Measurements from ENCODE around the gene UTS2R.

The UTS2R gene

DNA sequence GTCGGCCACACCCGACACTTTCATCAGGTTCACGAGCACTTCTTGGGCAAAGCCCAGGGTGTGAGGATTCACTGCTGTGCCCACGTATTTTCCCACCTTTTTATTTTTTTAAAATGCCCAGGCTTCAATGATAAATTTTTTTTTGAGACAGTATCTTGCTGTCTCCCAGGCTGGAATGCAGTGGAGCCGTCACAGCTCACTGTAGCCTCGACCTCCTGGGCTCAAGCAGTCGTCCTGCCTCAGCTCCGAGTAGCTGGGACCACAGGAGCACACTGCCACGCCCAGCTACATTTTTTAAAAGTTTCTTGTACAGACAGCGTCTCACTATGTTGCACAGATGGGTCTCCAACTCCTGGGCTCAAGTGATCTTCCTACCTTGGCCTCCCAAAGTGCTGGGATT, 17.8 kb downstream of the UTS2R start:
- DNase-seq (ENCODE audit: low read depth in 2 of 2): no peak

DNA sequence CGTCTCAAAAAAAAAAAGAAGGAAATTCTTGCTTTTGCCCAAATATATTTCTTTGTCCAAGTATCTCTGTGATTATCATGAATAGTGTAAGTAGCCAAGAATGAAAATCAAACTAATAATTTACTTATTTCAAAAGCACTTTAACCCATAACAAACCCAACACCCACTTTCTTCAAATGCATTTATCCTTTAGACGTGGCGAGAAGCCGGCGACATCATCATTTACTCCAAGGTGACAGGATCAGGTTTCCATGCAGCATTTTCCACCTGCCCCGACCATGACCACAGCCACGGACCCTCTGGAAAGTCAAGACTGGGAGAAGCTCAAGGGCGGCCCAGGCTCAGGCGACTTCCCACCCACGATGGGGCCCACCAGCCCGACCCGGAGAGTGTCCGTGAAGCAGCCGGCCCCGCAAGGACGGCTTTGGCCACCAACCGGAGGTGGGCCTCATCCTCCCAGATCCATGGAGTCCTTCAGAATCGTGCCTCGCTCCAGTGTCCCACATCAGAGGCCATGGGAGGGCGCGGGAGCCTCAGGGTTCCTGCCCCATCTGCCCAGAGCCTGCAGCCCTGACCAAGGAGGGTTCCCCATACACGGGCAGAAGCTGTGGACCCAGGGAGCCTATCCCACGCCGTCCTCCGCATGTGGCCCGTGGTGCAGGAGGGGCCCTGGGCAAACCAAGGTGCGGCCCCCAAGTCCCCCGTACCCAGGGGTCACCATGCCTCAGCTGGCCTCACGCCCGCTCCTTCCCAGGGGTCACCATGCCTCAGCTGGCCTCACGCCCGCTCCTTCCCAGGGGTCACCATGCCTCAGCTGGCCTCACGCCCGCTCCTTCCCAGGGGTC, 18.7 kb downstream of the UTS2R start:
- DNase-seq (ENCODE audit: low read depth in 2 of 2): no peak

GRCh38 chr17:82390860-82391435, 19.4 kb downstream of the UTS2R start:
- no peak for DNase-seq (ENCODE audit: low read depth in 2 of 2)

GRCh38 chr17:82391496-82392066, 20.0 kb downstream of the UTS2R start:
- no peak for DNase-seq (ENCODE audit: low read depth in 2 of 2)

- no peak for DNase-seq (ENCODE audit: low read depth in 2 of 2)
These were observed 20.8 kb downstream of the UTS2R start for GRCh38 chr17:82392209-82392920.

DNA sequence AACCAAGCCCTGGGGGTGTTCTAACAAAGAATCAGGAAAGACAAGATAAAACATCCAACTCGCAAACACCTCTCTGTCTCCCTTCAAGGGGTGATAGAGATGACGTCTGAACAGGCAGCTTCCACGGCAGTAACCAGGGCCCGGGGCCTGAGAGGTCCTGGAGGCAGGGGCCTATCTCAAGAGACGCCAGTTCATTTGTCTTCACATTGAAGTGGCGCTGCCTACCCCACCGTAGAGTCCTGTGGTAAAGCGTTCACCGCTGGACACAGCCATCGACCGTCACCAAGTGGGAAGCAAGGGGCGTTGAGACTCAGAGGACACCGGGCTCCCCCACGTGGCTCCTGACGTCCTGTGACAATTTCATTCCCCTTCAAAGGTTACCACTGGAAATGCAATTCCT, 21.4 kb downstream of the UTS2R start:
- DNase-seq (ENCODE audit: low read depth in 2 of 2): no peak

DNA sequence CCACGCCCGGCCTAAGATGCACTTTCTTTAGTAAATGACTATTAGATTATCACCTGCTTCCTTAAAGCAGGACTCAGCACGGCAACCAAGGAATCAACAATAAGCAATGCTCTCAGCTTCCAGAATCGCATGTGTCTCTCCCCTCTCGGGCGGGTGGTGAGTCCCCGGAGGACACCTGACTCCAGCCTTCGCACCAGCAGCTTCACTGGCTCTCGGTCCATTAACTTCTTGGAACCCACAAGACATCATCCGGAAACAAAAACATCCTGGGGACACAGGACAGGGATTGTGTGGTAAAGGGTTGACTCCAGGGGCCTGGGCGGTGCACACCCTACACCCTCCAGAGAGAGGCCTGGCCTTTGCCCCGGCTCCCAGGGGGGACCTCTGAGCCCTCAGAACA, 22.7 kb downstream of the UTS2R start:
- no peak for DNase-seq (ENCODE audit: low read depth in 2 of 2)

GRCh38 chr17:82396601-82397435, 25.3 kb downstream of the UTS2R start:
- no peak for DNase-seq (ENCODE audit: low read depth in 2 of 2)

DNA sequence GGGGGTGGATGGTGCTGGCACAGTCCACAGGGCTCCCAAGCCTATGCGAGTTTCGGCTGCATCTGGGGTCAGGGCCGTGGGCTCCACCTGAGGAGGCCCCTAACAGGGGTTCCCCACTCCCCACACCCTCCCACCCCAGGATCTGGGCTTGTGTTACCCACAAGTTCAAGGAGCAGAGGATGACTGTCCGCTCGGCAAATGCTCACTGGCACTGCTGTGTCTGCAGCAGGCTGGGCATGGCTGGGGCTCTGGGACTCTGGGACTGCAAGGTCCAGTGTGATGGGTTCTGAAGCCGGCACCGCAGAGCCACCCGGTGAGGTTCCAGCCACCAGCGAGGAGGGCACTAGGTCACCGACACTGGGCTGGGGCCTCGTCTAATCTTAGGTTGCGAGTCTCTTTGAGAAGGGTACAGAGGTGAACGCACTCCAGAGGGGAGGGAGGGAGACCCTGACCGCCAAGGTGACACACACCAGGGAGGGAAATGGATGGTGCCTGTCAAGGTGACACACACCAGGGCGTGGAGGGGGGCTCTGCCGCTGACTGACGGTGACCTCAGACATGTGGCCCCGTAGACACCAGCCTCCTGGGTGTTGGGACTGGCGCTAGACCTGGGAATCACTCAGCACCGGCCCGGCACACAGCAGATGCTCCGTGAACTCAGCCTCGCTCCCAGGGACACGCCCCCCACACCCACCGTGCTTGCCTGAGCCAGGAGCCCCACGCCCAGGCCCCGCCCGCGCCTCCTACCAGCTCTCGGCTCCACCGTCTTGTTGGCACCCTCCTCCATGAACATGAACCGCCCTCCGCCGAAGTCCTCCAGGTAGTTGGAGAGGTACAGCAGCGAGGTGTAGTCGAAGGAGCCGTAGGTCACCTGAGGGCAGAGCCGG, 26.1 kb downstream of the UTS2R start:
- DNase-seq (ENCODE audit: low read depth in 2 of 2): no peak

GRCh38 chr17:82399041-82399441, 27.5 kb downstream of the UTS2R start:
- no peak for DNase-seq (ENCODE audit: low read depth in 2 of 2)

DNA sequence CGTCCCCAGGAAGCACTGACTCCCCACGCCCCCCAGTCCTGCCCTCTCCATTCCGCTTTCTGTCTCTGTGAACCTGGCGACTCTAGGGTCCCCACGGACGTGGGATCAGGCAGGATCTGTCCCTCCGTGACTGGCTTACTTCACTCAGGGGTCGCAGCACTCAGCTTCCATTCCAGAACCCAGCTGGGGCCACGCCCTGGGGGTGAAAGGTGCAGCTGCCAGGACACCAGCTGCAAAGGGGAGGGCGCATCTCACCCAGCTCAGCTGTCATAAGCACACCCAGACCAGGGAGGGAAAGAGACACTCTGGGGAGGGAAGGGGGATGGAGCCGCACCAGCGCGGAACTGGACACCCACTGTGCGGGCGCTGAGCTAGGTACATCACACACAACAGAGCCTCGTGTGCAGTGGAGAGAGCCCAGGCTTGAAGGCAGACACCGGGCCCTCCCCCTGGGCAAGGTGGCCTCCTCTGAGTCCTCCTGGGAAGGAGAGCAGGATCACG, 28.1 kb downstream of the UTS2R start:
- no peak for DNase-seq (ENCODE audit: low read depth in 2 of 2)

- no peak for DNase-seq (ENCODE audit: low read depth in 2 of 2)
These were observed 28.6 kb downstream of the UTS2R start for GRCh38 chr17:82400206-82400605.

DNA sequence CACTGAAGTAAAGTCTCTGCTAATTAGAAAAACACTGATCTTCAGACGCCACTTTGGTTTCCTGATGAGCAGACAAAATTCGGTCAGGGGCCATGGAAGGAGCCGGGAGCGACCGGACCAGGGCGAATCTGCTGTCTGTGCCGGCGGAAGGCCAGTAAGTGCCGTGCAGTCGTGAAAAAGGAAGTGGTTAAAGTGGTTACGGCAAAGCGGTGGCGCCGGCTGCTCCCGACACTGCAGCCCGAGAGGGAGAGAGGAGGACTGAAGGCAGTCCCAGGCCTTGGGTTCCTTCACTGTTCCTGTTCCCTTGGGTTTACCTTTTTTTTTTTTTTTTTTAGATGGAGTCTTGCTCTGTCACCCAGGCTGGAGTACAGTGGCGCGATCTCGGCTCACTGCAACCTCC, 29.3 kb downstream of the UTS2R start:
- no peak for DNase-seq (ENCODE audit: low read depth in 2 of 2)

- DNase-seq (ENCODE audit: low read depth in 2 of 2): no peak
These were observed 31.3 kb downstream of the UTS2R start for GRCh38 chr17:82402865-82403264.

DNA sequence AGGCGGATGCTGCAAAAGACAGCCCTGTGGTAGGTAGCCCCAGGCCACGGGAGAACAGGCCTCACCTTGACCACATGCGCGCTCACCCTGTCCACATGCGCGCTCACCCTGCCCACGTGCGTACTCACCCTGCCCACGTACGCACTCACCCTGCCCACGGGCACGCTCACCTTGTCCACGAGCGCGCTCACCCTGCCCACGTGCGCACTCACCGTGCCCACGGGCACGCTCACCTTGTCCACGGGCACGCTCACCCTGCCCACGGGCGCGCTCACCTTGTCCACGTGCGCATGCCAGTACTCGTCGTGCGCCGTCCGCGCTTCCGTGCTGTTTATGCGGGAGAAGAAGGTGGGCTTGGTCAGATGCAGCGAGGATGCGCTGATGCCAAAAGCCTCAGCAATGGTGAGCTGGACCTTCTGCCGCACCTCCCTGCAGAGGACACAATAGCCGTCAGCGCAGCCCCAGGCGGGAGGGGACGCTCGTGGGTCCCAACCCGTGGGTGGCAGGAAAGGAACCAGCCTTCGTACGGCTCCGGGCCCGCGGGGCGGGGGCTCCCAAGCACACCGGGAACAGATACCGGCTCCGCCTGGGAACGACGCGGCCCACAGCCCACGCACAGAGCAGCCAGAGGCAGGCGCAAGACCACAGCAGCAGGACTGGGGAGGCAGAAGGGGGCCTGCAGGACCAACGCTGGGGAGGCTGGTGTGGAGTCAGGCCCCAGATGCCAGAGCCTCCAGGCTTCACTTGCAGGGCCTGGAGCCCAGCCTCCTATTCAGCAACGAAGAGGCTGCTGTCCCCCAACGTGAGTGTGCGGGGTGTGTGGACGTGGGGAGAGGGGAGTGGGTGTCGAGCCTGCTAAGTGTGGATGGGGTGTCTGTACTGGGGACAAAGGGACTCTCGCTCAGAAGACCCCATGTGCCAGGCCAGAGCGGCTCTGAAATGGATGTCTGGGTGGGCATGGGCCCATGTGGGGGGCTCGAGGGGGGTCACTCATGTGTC, 32.4 kb downstream of the UTS2R start:
- no peak for DNase-seq (ENCODE audit: low read depth in 2 of 2)

DNA sequence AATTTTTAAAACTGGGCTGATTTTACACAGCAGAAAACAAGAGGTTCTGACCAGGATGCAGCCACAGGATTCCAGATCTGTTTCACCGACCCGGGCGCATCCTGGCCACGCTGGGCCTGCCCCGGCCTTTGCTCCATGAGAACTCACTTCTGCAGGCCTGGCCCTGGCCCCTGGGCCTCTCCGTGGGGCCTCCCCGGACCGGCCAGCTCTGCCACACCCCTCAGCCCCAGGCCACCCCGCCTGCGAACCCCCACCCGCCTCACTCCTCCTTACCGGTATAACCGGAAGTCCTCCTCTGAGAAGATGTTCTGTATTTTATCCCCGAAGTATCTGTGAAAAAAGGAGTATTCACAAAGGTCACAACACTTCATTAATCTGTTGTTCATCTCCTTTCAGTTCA, 33.5 kb downstream of the UTS2R start:
- no peak for DNase-seq (ENCODE audit: low read depth in 2 of 2)

GRCh38 chr17:82406131-82406671, 34.6 kb downstream of the UTS2R start:
- DNase-seq (ENCODE audit: low read depth in 2 of 2): no peak

GRCh38 chr17:82407255-82407654, 35.7 kb downstream of the UTS2R start:
- no peak for DNase-seq (ENCODE audit: low read depth in 2 of 2)

Measured in stimulated activated CD4-positive, alpha-beta T cell treated with anti-CD3 and anti-CD28 coated beads, Interleukin-1b, Interleukin-23, amount 100 ng/mL, for 1 hour (primary cell).